NB4 (cell line): ENCODE measurements around the gene C2orf76.

Experiments
- DNase-seq: peaks from one replicate; pipeline ENCODE4 v3.0.0; 2010; ENCODE audit warnings: low read depth
- H3K4me3 ChIP-seq: one replicate; pipeline ENCODE4 v1.5.1; 2011; ENCODE audit warnings: mild to moderate bottlenecking, low read depth, low read length, moderate library complexity
- CTCF ChIP-seq: IDR thresholded peaks from one replicate; pipeline ENCODE4 v1.5.1; 2012; ENCODE audit warnings: low read depth, low read length
- MYC ChIP-seq: IDR thresholded peaks from 2 replicates; pipeline ENCODE4 v1.6.1; 2011; ENCODE audit warnings: low read depth, low read length
- POLR2A ChIP-seq: IDR thresholded peaks from 2 replicates; pipeline ENCODE4 v1.6.1; 2011; ENCODE audit warnings: mild to moderate bottlenecking; ENCODE audit not compliant: insufficient read length; ENCODE audit errors: extremely low read depth
- TF ChIP-seq, protein P1 (sequence below): IDR thresholded peaks from 2 replicates; pipeline ENCODE4 v1.6.1; 2011; ENCODE audit warnings: low read depth, low read length

C2orf76 gene

GRCh38 chr2:119264781-119265692 is 101.6 kb downstream of the C2orf76 start:
- no peak overlapping the region for H3K4me3 ChIP-seq
- TF ChIP-seq MYC (no peak), CTCF (peak; percentile 91)
- TF ChIP-seq, protein P1, sequence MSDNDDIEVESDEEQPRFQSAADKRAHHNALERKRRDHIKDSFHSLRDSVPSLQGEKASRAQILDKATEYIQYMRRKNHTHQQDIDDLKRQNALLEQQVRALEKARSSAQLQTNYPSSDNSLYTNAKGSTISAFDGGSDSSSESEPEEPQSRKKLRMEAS: peak; percentile 25; the same call in 1 of the 2 replicates
- peak; percentile 65 for DNase-seq

DNA sequence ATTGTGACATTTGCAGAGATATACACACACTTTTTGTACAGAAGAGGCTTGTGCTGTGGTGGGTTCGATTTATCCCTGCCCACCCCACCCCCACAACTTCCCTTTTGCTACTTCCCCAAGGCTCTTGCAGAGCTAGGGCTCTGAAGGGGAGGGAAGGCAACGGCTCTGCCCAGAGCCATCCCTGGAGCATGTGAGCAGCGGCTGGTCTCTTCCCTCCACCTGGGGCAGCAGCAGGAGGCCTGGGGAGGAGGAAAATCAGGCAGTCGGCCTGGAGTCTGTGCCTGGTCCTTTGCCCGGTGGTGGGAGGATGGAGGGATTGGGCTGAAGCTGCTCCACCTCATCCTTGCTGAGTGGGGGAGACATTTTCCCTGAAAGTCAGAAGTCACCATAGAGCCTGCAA is 103.0 kb downstream of the C2orf76 start:
- no peak overlapping the region for H3K4me3 ChIP-seq
- DNase-seq: peak; percentile 86
- TF ChIP-seq, protein P1: no peak
- TF ChIP-seq MYC (no peak; the same call in 1 of the 2 replicates), POLR2A (no peak), CTCF (no peak)

GRCh38 chr2:119263025-119263424 is 103.6 kb downstream of the C2orf76 start:
- no peak for TF ChIP-seq POLR2A
- TF ChIP-seq, protein P1: no peak
- TF ChIP-seq CTCF: no peak
- no peak for TF ChIP-seq MYC
- DNase-seq: no peak
- no peak overlapping the region for H3K4me3 ChIP-seq

DNA sequence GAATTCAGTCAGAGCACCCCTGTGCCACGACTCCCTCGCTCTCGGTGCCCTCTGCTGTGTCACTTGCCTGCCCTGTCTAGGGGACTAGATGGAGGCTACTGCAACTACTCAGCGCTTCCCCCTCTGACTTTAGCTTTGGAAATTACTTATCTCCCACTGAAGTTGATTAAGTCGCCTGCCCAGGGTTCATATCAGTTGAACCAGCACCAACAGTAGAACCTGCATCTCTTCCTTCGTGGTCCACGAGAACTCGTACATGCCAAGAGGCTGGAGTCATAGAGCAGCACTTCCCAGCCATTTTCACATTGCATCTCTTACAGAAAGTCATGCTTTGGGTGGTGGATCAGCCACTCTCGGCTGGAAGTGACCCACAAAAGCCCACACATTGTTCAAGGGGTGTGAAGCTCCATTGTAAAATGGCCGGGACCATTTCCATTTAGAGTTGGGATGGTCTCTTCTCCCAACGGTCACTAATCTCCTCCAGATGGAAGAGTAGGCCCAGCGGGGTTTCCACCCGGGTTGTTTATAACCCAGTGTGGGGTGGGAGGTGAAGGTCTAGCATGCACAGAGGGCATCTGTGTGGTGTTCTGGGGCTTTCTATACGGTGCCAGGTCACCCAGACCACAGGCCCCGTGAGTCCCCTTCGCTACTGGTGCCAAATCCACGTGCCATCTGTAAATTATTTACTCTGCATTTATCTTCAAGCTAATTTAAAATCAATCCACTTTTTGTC is 105.0 kb downstream of the C2orf76 start:
- no peak for DNase-seq
- no peak overlapping the region for H3K4me3 ChIP-seq

More for the DNA sequence above, 105.0 kb downstream of the C2orf76 start:
- TF ChIP-seq CTCF (no peak), POLR2A (no peak), MYC (no peak)
- TF ChIP-seq, protein P1: no peak
